Measurements from ENCODE around the gene ZNF83.

Gene ZNF83

DNA sequence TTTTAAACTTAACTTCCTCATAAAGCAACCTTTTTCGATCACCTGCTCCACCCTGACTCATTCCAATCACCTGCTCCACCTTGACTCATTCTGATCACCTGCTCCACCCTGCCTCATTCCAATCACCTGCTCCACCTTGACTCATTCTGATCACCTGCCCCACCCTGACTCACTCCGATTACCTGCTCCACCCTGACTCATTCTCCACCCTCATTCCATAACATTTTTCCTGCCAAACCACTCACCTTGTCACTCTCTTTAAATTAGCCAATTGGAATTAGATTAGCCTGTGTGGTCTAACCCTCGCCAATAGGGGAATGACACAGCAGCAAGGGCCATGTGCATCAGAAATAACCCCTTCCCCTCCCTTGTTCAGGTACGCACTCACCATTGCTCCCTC lies 31.9 kb upstream of the ZNF83 start:
- TF ChIP-seq, protein P1, sequence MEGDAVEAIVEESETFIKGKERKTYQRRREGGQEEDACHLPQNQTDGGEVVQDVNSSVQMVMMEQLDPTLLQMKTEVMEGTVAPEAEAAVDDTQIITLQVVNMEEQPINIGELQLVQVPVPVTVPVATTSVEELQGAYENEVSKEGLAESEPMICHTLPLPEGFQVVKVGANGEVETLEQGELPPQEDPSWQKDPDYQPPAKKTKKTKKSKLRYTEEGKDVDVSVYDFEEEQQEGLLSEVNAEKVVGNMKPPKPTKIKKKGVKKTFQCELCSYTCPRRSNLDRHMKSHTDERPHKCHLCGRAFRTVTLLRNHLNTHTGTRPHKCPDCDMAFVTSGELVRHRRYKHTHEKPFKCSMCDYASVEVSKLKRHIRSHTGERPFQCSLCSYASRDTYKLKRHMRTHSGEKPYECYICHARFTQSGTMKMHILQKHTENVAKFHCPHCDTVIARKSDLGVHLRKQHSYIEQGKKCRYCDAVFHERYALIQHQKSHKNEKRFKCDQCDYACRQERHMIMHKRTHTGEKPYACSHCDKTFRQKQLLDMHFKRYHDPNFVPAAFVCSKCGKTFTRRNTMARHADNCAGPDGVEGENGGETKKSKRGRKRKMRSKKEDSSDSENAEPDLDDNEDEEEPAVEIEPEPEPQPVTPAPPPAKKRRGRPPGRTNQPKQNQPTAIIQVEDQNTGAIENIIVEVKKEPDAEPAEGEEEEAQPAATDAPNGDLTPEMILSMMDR (IDR thresholded peaks at IDR 0.05; ENCODE audit: extremely low read depth, insufficient read depth, missing control alignments), result no peak

DNA sequence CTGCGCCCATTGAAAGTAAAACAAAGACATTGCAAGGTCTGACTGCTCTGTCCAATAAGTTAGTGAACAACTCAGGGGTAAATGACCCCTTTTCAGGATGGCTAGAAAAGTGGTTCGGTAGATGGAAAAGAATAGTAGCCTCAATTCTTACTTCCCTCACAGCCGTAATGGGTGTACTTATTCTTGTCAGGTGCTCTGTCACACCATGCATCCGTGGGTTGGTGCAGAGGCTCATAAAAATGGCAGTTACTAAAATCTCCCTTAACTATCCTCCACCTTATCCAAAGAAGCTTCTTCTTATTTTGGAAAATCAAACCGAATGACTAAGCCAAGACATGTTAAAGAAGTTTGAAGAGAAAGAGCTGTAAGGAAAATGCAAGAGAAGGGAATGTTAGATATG lies 31.4 kb upstream of the ZNF83 start:
- in situ Hi-C loops (cut with MboI; ENCODE audit: low pct_unique_long_range_greater_than_20kb, low sequenced_read_pairs, unreplicated experiment), result no loop called here
- DNase-seq (ENCODE audit: low spot score), result no peak
- TF ChIP-seq, protein P1 (IDR thresholded peaks at IDR 0.05; ENCODE audit: extremely low read depth, insufficient read depth, missing control alignments), result no peak

More for the DNA sequence above, 31.9 kb upstream of the ZNF83 start:
- no peak for DNase-seq (ENCODE audit: low spot score)
- in situ Hi-C loops (cut with MboI; ENCODE audit: low pct_unique_long_range_greater_than_20kb, low sequenced_read_pairs, unreplicated experiment), result no loop called here

DNA sequence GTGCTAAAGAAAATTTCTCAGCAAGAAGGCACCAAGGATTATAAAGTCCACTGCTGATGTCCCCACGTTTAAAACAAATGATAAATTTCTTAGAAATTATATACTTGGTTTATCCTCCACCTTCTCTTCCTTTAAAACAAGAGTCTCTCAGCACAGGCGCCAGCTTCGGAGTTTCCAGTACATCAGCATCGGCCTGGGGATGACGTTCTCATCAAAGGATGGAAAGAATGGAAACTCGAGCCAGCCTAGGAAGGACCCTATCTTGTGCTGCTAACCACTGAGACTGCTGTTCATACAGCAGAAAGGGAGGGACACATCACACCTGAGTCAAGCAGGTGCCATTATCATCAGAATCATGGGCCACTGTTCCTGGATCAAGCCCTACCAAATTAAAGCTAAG lies 29.8 kb upstream of the ZNF83 start:
- DNase-seq (ENCODE audit: low spot score), result no peak
- TF ChIP-seq, protein P1 (IDR thresholded peaks at IDR 0.05; ENCODE audit: extremely low read depth, insufficient read depth, missing control alignments), result no peak
- in situ Hi-C loops (cut with MboI; ENCODE audit: low pct_unique_long_range_greater_than_20kb, low sequenced_read_pairs, unreplicated experiment), result no loop called here

DNA sequence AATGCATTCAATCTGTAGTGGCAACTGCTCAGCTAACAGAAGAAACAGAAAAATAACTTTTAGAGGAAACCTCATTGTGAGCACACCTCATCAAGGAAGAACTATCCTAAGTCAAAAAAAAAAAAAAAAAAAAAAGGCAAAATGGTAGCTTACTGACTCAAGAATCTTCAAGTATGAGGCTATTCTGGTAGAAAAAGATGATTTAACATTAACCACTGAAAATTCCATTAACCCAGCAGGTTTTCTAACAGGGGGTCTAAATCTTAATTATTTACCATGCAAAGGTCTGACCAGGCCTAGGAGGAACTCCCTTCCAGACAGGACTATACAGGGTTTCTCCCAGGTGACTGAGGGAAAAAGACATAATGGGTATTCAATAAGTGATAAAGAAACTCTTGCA lies 28.4 kb upstream of the ZNF83 start:
- in situ Hi-C loops (cut with MboI; ENCODE audit: low pct_unique_long_range_greater_than_20kb, low sequenced_read_pairs, unreplicated experiment), result no loop called here
- no peak for DNase-seq (ENCODE audit: low spot score)
- TF ChIP-seq, protein P1 (IDR thresholded peaks at IDR 0.05; ENCODE audit: extremely low read depth, insufficient read depth, missing control alignments), result no peak

DNA sequence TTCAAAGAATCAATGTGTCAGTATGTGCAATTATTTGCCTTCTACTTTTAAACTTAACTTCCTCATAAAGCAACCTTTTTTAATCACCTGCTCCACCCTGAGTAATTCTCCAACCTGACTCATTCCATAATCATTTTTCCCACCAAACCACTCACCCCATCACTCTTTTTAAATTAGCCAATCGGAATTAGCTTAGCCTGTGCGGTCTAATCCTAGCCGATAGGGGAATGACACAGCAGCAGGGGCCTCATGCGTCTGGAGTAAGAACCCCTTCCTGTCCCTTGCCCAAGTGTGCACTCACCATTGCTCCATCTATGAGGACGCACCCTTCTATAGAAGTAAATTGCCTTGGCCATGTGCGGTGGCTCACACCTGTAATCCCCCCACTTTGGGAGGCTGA lies 27.4 kb upstream of the ZNF83 start:
- TF ChIP-seq, protein P1 (IDR thresholded peaks at IDR 0.05; ENCODE audit: extremely low read depth, insufficient read depth, missing control alignments), result no peak
- in situ Hi-C loops (cut with MboI; ENCODE audit: low pct_unique_long_range_greater_than_20kb, low sequenced_read_pairs, unreplicated experiment), result no loop called here
- no peak for DNase-seq (ENCODE audit: low spot score)

DNA sequence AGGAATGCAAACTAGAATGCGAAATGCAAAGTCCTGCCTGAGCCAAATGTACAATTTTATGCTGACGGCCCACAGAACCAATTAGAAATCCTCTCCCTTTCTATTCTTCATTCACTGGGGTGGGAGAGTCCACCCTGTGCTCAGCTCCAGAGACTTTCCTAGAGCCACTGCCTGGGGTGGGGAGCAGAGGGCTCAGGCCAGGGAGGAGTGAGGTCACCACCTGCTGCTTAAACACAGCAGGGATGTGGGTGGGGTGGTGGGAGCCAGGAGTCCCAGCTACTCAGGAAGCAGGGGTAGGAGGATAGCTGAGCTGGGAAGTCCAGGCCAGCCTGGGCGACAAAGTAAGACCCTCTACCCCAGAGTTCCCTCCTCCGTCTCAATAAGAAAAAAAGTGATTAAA lies 26.9 kb upstream of the ZNF83 start:
- TF ChIP-seq, protein P1 (IDR thresholded peaks at IDR 0.05; ENCODE audit: extremely low read depth, insufficient read depth, missing control alignments), result no peak
- in situ Hi-C loops (cut with MboI; ENCODE audit: low pct_unique_long_range_greater_than_20kb, low sequenced_read_pairs, unreplicated experiment), result no loop called here
- DNase-seq (ENCODE audit: low spot score), result no peak

DNA sequence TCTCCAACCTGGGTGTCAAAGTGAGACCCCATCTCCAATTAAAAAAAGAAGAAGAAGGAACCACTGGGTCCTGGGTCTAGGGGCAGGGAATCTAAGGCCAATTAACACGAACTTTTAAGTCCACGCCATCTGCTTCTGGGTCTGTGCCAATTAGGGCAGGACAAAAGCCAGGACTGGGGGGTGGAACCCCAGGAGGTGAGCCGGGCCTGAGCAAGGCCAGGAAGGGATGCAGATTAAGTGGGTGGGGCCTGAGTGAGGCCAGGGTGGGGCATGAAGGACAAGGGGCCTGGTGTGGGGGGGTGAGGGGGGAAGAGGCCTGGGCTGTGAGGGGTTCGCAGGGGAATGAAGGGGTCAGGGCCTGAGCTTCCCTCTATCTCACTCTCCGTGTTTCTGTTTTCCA lies 26.3 kb upstream of the ZNF83 start:
- TF ChIP-seq, protein P1 (IDR thresholded peaks at IDR 0.05; ENCODE audit: extremely low read depth, insufficient read depth, missing control alignments), result no peak
- DNase-seq (ENCODE audit: low spot score), result no peak
- in situ Hi-C loops (cut with MboI; ENCODE audit: low pct_unique_long_range_greater_than_20kb, low sequenced_read_pairs, unreplicated experiment), result no loop called here

Measured in GM13977 (cell line).